Peyer's patch (tissue), 4 donors: ENCODE data around the gene KLHL40. TPM values are rescaled to one million over a fixed set of nuclear protein-coding genes. Genes with fewer than 3 reads are reported as not detected.
A peak's percentile ranks its signal among the peaks of the same experiment; 100 is the strongest.

ENCODE experiments used
- DNase-seq, 3 donors: peaks; one replicate each; pipeline ENCODE4 v3.0.0-alpha.2; 2017 to 2019
- H3K27ac ChIP-seq, 4 donors: fragments of 200-600 bp; sonication (generic); one replicate each; pipeline ENCODE4 v1.5.1; 2016 to 2019
- H3K27me3 ChIP-seq, 2 donors: fragments of 200-600 bp; sonication (generic); one replicate each; pipeline ENCODE4 v1.5.1; 2019
- H3K36me3 ChIP-seq, 3 donors: fragments of 200-600 bp; sonication (generic); one replicate each; pipeline ENCODE4 v1.5.1; 2016 to 2019
- H3K4me1 ChIP-seq, 4 donors: fragments of 200-600 bp; sonication (generic); one replicate each; pipeline ENCODE4 v1.5.1; 2016 to 2019
- H3K4me3 ChIP-seq, 4 donors: fragments of 200-600 bp; sonication (generic); 1 replicate in 3 of 4; 2 replicates in 1 of 4; pipeline ENCODE4 v1.5.1; 2016 to 2019; ENCODE audit warnings: mild to moderate bottlenecking in 1 of 4
- H3K9me3 ChIP-seq, 4 donors: fragments of 200-600 bp; sonication (generic); one replicate each; pipeline ENCODE4 v1.5.1; 2016 to 2019; ENCODE audit warnings: mild to moderate bottlenecking in 1 of 4
- POLR2A ChIP-seq, 2 donors: fragments of 450-650 bp; IDR thresholded peaks; one replicate each; pipeline ENCODE4 v1.5.1; 2017; ENCODE audit warnings: antibody characterized with exemption in 2 of 2, mild to moderate bottlenecking in 2 of 2, moderate library complexity in 2 of 2
- total RNA-seq, 4 donors: library from RNA; depleted of rRNA; stranded (reverse); fragments of >200 nt; gene quantifications; one replicate each; pipeline ENCODE4 v1.1.0, GENCODE V29; 2016
- TF ChIP-seq, protein P1 (sequence below), 6 experiments: fragments of 450-650 bp in 4 of 6; fragments of 200-600 bp in 2 of 6; sonication (generic) in 1 of 6; IDR thresholded peaks; one replicate each; pipeline ENCODE4 v1.5.1; 2017 to 2019; ENCODE audit warnings: antibody characterized with exemption in 6 of 6, mild to moderate bottlenecking in 3 of 6, moderate library complexity in 1 of 6

KLHL40 gene
- total RNA-seq, 4 donors from 2014 or later: not detected

DNA sequence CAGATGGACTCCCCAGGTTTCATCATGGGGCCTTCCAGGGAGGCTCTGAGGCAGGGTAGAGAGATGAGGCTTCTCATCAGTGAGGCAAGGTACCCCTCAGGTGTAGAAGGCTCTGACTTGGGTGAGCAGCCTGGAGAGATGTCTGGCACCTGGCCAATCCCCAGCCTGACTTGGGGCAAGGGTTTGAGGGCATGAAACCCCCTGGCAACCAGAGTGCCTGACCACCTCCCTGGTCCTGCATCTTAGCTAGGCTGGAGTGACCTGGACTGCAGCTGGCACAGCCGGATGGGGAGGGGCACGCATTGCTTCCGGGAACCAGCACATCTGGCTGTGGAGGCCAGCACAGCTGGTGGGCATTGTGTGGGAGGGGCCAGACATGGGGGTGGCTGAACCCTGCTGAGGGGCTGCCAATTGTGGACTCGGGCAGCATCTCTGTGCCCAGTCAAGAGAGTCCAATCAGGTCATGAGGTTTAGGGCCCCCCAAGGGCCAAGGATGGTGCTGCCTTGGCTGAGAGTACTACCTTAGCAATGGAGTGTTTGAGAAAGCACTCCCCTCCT is 29.9 kb upstream of the KLHL40 start:
- H3K4me1 ChIP-seq: peaks cover 5 to 43% (median 15%) of the 10 kb centered on the region in 4 donors
- DNase-seq: peak in 1 of 3 donors; percentile 54
- no peaks in the 10 kb centered on the region for H3K36me3 ChIP-seq
- peak overlapping the region in 3 of 4 donors; percentile 69 to 84 (median 82) for H3K4me3 ChIP-seq
- peak overlapping the region; percentile 72 to 90 (median 80) for H3K27ac ChIP-seq
- H3K9me3 ChIP-seq: no peaks in the 10 kb centered on the region
- TF ChIP-seq POLR2A (IDR thresholded peaks at IDR 0.05): no peak
- TF ChIP-seq, protein P1, sequence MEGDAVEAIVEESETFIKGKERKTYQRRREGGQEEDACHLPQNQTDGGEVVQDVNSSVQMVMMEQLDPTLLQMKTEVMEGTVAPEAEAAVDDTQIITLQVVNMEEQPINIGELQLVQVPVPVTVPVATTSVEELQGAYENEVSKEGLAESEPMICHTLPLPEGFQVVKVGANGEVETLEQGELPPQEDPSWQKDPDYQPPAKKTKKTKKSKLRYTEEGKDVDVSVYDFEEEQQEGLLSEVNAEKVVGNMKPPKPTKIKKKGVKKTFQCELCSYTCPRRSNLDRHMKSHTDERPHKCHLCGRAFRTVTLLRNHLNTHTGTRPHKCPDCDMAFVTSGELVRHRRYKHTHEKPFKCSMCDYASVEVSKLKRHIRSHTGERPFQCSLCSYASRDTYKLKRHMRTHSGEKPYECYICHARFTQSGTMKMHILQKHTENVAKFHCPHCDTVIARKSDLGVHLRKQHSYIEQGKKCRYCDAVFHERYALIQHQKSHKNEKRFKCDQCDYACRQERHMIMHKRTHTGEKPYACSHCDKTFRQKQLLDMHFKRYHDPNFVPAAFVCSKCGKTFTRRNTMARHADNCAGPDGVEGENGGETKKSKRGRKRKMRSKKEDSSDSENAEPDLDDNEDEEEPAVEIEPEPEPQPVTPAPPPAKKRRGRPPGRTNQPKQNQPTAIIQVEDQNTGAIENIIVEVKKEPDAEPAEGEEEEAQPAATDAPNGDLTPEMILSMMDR (IDR thresholded peaks at IDR 0.05): no peak
- H3K27me3 ChIP-seq: no peaks in the 10 kb centered on the region

DNA sequence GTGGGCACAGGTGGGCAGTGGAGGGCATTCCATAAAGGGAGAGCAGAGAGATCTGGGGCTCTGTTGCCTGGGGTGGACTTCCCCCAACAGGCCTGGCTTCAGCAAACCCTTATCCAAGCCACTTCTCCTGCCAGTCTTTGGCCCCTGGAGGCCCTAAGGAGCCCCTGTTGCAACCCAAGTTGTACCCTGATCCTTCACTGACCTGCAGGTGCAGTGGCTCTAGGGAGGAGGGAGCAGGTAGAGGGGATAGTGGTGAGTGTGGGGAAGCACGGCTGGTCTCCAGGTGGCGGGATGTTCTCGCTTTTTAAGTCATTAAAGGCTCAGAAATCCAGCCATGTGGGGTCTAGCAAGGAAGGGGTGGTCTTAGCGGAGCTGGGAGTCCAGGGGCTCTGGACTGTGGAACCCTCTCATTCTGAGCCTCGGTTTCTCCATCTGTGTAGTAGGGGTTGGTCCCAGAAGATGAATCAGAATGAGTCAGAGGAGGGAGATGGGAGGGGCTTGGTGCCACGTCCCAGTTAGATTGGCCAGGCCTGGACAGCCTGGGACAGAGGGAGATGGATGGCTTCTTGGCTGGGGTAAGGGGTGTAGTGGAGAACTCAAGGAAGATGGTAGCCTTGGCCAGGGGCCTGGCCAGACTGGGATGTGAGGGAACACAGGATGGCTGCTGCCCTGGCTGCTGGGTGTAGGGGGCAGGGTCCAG is 29.2 kb upstream of the KLHL40 start:
- TF ChIP-seq, protein P1 (IDR thresholded peaks at IDR 0.05): no peak
- no peak for TF ChIP-seq POLR2A (IDR thresholded peaks at IDR 0.05)
- DNase-seq: no peak
- peaks cover 5 to 43% (median 15%) of the 10 kb centered on the region in 4 donors for H3K4me1 ChIP-seq
- H3K9me3 ChIP-seq: no peaks in the 10 kb centered on the region
- H3K27ac ChIP-seq: peak overlapping the region in 3 of 4 donors; percentile 77 to 90 (median 84)
- H3K4me3 ChIP-seq: no peak overlapping the region
- no peaks in the 10 kb centered on the region for H3K27me3 ChIP-seq
- H3K36me3 ChIP-seq: no peaks in the 10 kb centered on the region

DNA sequence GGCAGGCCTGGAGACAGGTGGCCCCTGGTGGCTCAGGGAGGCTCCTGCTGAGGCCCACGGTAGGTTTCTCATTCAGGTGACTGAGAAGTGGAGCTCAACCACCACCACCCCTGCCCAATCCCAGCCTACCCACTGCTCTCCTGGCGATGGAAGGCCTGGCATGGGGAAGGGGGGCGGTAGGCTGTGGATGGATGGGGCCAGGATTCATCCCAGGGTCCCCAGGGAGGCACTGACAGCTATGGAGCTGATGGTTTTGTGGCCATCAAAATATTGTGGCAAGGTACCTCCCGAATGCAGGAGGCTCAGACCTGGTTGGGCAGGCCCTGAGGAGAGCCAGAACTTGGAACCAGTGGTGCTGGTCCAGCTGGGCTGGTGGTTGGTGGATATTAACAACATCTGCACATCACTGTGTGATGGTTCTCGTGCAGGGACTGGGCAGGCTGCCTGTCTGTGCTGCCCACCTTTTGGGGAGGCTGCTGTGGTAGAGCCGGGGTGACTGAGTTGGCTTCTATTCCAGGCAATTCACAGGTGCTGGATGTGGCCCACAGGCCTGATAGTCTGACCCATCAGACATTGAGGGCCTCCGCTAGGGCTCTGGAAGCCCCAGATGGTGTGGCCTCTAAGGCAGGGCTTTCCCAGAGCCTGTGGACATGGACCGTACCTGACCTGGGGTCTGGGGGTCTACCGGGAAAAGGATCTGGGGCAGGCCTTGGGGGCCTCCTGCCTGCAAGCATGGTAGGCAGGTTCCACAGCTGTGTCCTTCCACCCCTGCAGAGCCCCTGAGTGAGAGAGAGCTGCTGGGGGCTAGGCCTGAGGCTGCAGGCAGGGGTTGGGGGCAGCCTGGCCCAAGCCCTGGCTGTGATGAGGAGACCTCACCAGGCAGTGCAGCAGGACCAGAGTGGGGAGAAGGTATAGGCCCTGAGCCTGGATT is 28.4 kb upstream of the KLHL40 start:
- no peak for TF ChIP-seq POLR2A (IDR thresholded peaks at IDR 0.05)
- TF ChIP-seq, protein P1 (IDR thresholded peaks at IDR 0.05): no peak
- peaks cover 5 to 36% (median 15%) of the 10 kb centered on the region in 4 donors for H3K4me1 ChIP-seq

DNA sequence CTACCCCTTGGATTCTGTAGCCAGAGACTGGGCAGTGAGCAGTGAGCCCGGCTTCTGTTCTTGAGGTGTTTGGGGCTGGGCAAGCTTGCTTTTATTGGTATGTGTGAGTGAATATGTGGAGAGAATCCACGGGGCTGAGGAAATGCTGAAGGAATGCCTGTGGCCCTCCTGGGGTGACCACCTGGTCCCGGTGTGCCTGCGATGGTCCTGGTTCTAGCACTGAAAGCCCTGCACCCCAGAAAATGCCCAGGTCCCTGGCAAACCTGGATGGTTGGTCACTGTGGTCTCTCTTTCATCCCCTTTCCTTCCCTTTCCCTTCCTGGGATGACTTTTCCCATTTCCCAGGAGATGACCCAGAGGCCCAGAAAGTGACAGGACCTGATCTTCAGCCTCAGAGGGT is 27.7 kb upstream of the KLHL40 start:
- TF ChIP-seq, protein P1 (IDR thresholded peaks at IDR 0.05): no peak
- TF ChIP-seq POLR2A (IDR thresholded peaks at IDR 0.05): no peak
- no peak overlapping the region for H3K4me3 ChIP-seq
- peaks cover 5 to 29% (median 12%) of the 10 kb centered on the region in 4 donors for H3K4me1 ChIP-seq
- no peaks in the 10 kb centered on the region for H3K27me3 ChIP-seq
- no peak for DNase-seq
- no peaks in the 10 kb centered on the region for H3K9me3 ChIP-seq
- H3K36me3 ChIP-seq: no peaks in the 10 kb centered on the region
- H3K27ac ChIP-seq: no peak overlapping the region

More for the DNA sequence above, 28.4 kb upstream of the KLHL40 start:
- Histone ChIP-seq H3K4me3 (no peak overlapping the region), H3K36me3 (no peaks in the 10 kb centered on the region), H3K9me3 (no peaks in the 10 kb centered on the region), H3K27ac (no peak overlapping the region), H3K27me3 (no peaks in the 10 kb centered on the region)
- no peak for DNase-seq

DNA sequence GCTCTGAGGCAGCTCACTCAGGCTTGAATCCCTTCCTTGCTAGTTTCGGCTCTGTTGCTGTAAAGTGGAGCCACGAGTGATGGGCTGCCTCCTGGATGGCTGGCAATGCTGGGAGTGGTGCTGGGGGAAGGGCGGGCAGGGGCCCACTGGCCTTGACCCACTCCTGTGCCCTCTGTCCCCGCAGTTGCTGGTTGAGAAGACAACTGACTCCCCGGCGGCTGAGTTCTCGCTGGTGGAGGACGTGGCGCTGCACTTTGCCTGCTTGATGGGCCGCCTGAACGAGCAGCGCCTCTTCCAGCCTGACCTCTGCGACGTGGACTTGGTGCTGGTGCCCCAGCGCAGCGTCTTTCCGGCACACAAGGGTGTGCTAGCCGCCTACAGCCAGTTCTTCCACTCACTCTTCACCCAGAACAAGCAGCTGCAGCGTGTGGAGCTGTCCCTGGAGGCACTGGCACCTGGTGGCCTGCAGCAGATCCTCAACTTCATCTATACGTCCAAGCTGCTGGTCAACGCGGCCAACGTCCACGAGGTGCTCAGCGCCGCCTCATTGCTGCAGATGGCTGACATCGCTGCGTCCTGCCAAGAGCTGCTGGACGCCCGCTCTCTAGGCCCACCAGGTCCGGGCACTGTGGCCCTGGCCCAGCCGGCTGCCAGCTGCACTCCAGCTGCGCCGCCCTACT is 27.1 kb upstream of the KLHL40 start:
- H3K4me1 ChIP-seq: peaks cover under 1 to 23% (median 7%) of the 10 kb centered on the region in 4 donors
- H3K36me3 ChIP-seq: no peaks in the 10 kb centered on the region
- no peak for DNase-seq
- TF ChIP-seq POLR2A (IDR thresholded peaks at IDR 0.05): no peak
- TF ChIP-seq, protein P1 (IDR thresholded peaks at IDR 0.05): no peak
- no peak overlapping the region for H3K4me3 ChIP-seq
- no peaks in the 10 kb centered on the region for H3K27me3 ChIP-seq
- H3K9me3 ChIP-seq: no peaks in the 10 kb centered on the region
- H3K27ac ChIP-seq: no peak overlapping the region
